Memory B cell (primary cell): Measurements from ENCODE around the gene AUTS2.

Experiments
- ATAC-seq: fragments of 150-1000 bp; cut with Tn5 transposase; 2 replicates; pipeline ENCODE4 v1.10.0; 2021; ENCODE audit warnings: low read depth, mild to moderate bottlenecking, moderate library complexity
- DNase-seq, 2 donors: peaks; one replicate each; pipeline ENCODE4 v3.0.0; 2022; ENCODE audit warnings: low spot score in 2 of 2
- H3K27ac Mint-ChIP-seq: one replicate; pipeline ENCODE4 v1.8.0; 2022; ENCODE audit warnings: mild to moderate bottlenecking, moderate library complexity, mixed read lengths
- H3K27me3 Mint-ChIP-seq: one replicate; pipeline ENCODE4 v1.8.0; 2022; ENCODE audit warnings: mixed read lengths
- H3K36me3 Mint-ChIP-seq: one replicate; pipeline ENCODE4 v1.8.0; 2022; ENCODE audit warnings: mild to moderate bottlenecking, mixed read lengths
- H3K4me1 Mint-ChIP-seq: one replicate; pipeline ENCODE4 v1.8.0; 2022; ENCODE audit warnings: mixed read lengths
- H3K4me3 Mint-ChIP-seq: one replicate; pipeline ENCODE4 v1.8.0; 2022; ENCODE audit warnings: mild to moderate bottlenecking, moderate library complexity, mixed read lengths
- H3K9me3 Mint-ChIP-seq: one replicate; pipeline ENCODE4 v1.8.0; 2022; ENCODE audit warnings: mixed read lengths

Gene AUTS2

DNA sequence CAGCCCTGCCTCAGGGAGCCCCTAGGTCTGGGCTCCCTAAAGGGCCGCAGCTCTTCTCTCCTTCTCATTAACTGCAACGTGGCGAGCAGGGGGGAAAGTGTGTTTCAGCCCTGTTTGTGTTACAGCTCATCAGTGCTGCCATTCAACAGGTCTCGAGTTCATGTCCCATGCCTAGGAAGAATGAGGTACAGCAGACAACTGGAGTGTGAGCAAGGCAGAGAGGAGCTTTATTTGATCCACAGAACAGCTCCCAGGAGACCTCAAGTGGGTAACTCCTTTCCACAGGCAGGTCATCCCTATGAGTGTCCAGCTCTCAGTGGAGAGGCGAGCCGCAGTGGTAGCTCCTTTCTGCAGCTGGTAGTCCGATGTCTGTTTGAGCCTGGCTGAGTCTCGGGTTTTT, 313.1 kb downstream of the AUTS2 start:
- Mint-ChIP-seq H3K4me1 (peaks cover 23% of the 10 kb centered on the region), H3K27ac (no peak overlapping the region), H3K27me3 (no peaks in the 10 kb centered on the region), H3K36me3 (peaks cover 8% of the 10 kb centered on the region), H3K9me3 (no peaks in the 10 kb centered on the region), H3K4me3 (no peak overlapping the region)
- DNase-seq: no peak
- no peak for ATAC-seq

DNA sequence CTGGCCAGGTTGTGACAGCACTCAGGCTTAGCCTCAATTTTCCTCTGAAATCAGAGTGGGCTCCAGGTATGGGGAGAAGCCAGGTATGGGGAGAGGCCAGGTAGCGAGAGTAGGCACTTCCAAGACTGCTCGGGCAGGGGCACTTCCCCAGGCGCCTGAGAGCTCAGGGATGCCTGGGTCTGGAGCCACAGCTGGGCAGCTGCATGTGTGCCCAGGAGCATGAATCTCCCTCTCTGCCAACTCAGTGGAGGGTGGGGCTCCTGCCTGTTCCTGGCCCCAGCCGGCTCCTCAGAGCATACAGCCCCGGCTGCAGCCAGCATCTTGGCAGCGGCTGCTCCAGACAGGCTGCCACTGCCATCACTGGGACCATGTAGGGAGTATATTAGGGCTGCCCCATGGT, 313.9 kb downstream of the AUTS2 start:
- DNase-seq: no peak
- Mint-ChIP-seq H3K9me3 (no peaks in the 10 kb centered on the region), H3K27ac (no peak overlapping the region), H3K36me3 (peaks cover 8% of the 10 kb centered on the region), H3K27me3 (no peaks in the 10 kb centered on the region), H3K4me3 (no peak overlapping the region), H3K4me1 (peaks cover 23% of the 10 kb centered on the region)
- ATAC-seq: no peak

DNA sequence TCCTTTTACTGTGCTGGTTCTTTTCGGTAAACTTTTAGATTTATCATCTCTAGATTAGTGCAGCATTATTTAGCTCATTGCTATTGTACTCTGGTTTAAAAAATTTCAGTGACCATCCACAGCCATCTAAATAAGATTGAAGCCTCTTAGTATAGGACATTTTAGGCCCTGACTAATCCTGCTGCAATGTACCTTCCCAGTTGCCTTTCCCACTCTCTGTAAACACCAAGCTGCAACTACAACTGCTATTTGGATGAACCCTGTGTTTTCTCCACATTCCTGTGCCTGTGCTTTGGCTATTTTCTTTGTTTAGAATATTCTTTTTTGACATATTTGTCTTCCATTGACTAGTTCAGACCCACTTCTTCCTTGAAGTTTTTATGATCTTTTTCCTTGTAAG, 314.6 kb downstream of the AUTS2 start:
- no peak for DNase-seq
- Mint-ChIP-seq H3K36me3 (peaks cover 8% of the 10 kb centered on the region), H3K27ac (no peak overlapping the region), H3K4me3 (no peak overlapping the region), H3K27me3 (no peaks in the 10 kb centered on the region), H3K4me1 (peaks cover 19% of the 10 kb centered on the region), H3K9me3 (no peaks in the 10 kb centered on the region)
- no peak for ATAC-seq

DNA sequence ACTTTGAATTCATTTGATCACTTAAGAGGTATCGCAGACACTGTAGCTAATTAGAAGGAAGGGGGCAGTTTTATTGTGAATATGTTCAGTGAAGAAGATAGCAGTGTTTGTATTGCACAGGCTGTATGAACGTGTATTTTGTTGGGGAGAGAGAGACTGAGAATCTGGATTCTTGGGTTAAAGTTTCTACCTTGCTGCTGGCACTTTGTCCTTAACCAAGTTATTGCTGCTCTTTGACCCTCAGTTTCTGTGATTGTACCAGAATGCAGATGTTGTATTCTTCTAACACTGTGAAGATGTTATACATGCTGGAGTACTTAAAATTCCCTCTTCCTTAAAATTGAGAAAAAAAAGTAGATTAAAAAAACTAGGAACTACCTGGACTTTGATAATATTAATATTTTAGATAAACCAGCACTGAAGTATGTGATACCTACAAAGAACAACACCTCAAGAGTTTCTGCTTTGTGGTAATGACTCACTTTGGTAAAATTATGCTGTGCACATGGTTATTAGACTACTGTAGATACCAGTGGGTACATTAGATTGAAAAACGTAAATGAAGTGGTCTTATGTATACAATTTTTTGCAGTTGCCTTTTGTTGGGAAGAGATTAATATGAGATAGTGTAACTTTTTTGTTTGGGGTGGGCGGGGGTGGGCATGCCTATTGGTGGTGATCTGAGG, 321.3 kb downstream of the AUTS2 start:
- H3K4me3 Mint-ChIP-seq: no peak overlapping the region
- H3K36me3 Mint-ChIP-seq: peaks cover 2% of the 10 kb centered on the region
- H3K9me3 Mint-ChIP-seq: no peaks in the 10 kb centered on the region
- DNase-seq: no peak
- no peak overlapping the region for H3K27ac Mint-ChIP-seq
- H3K27me3 Mint-ChIP-seq: no peaks in the 10 kb centered on the region
- peaks cover 13% of the 10 kb centered on the region for H3K4me1 Mint-ChIP-seq
- ATAC-seq: no peak

DNA sequence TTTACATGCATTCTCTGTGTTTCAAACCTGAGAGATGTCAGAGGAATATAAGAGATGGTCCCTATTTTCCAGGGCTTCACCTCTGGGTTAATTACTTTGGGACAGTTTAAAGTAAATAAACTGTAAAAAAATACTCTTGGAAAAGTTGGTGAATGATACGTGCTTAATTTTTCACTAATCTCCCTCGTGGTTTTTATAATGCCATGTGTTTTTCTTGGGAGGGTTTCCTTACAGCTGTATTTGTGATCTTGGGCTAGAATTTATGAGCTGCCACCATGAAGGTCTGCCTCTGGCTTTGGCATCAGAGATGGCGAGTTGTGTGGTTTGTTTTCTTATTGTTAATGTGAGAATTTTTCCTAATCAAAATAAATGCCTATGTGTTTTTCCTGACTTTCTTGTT, 322.5 kb downstream of the AUTS2 start:
- no peak overlapping the region for H3K4me3 Mint-ChIP-seq
- peaks cover 3% of the 10 kb centered on the region for H3K9me3 Mint-ChIP-seq
- ATAC-seq (no peak), DNase-seq (no peak)
- H3K27ac Mint-ChIP-seq: no peak overlapping the region
- peaks cover 5% of the 10 kb centered on the region for H3K36me3 Mint-ChIP-seq
- peaks cover 13% of the 10 kb centered on the region for H3K4me1 Mint-ChIP-seq
- H3K27me3 Mint-ChIP-seq: no peaks in the 10 kb centered on the region

DNA sequence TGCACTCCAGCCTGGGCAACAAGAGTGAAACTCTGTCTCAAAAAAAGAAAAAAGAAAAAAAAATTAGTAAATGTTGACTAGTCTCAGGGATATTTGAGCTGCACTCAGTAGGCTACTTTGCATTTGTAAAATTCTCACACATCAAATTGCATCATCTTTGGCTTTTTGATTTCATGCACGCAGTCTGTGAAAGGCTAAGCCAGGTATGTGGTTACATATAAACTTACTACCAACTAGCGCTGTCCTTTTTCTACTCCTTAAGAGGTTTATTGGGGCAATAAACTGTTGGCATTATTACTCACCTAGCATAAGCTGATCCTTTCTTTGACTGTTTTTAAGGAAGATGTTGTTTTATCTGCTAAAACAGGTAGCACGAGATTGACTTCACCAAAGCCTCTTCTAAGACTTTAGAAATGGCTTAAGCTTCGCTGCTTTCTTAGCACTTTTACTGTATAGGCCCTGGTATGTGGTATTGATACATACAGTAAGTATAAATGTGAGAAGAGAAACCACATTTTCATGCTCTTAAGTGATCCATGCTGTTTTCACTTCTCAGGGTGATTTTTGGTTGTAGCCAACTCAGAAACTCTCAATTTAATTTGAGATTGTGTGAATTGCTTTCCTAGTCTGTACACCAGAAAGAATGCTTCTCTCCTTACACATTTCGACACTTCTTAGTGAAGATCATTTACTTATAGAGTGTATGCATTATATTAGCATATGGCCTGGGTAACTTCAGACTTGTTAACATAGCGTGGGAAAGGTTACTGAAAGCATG, 323.9 kb downstream of the AUTS2 start:
- ATAC-seq (no peak), DNase-seq (no peak)
- peaks cover 5% of the 10 kb centered on the region for H3K36me3 Mint-ChIP-seq
- no peaks in the 10 kb centered on the region for H3K27me3 Mint-ChIP-seq
- no peak overlapping the region for H3K27ac Mint-ChIP-seq
- H3K9me3 Mint-ChIP-seq: peaks cover 3% of the 10 kb centered on the region
- H3K4me3 Mint-ChIP-seq: no peak overlapping the region
- peaks cover 7% of the 10 kb centered on the region for H3K4me1 Mint-ChIP-seq

DNA sequence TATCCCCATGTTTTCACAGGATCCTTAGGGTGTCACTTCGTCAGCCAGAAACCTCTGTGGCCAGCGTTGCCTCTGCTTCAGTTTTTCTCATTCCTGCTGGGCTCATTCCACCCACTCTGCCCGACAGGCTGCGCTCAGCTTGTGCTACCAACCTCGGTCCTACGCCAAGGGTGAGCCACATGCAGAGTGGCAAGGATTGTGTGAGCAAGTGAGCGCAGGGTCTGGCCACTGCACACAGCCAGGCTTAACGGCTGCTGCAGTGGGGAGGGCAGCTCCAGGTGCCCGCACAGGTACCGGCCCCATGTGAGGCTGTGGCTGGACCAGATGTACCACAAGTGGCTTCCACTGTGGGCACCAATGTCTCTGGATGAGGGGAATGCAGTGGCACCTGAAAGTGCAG, 329.2 kb downstream of the AUTS2 start:
- no peak overlapping the region for H3K4me3 Mint-ChIP-seq
- H3K27me3 Mint-ChIP-seq: no peaks in the 10 kb centered on the region
- H3K4me1 Mint-ChIP-seq: peaks cover 5% of the 10 kb centered on the region
- H3K36me3 Mint-ChIP-seq: peaks cover 8% of the 10 kb centered on the region
- no peak for DNase-seq
- no peak overlapping the region for H3K27ac Mint-ChIP-seq
- peaks cover 3% of the 10 kb centered on the region for H3K9me3 Mint-ChIP-seq
- no peak for ATAC-seq

DNA sequence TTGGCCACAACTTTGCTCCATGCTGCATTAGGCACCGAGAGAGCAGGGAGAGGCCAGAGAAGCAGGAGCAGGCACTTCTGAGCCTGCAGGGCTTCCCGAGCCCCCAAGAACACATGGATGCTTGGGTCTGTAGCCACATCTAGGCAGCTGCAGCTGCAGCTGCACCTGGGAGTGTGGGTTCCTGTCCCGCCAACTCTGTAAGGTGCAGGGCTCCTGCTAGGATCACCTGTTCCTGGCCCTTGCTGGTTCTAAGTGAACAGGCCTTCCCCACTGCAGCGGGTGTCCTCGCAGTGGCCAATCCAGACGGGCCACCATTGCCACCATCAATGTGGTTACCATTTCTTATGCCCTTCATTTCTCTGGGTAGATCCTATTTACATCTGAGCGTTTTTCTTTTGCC, 330.3 kb downstream of the AUTS2 start:
- H3K27ac Mint-ChIP-seq: no peak overlapping the region
- ATAC-seq: no peak
- H3K9me3 Mint-ChIP-seq: peaks cover 3% of the 10 kb centered on the region
- H3K27me3 Mint-ChIP-seq: no peaks in the 10 kb centered on the region
- H3K4me1 Mint-ChIP-seq: peaks cover 3% of the 10 kb centered on the region
- H3K4me3 Mint-ChIP-seq: no peak overlapping the region
- H3K36me3 Mint-ChIP-seq: peaks cover 8% of the 10 kb centered on the region
- DNase-seq: no peak

DNA sequence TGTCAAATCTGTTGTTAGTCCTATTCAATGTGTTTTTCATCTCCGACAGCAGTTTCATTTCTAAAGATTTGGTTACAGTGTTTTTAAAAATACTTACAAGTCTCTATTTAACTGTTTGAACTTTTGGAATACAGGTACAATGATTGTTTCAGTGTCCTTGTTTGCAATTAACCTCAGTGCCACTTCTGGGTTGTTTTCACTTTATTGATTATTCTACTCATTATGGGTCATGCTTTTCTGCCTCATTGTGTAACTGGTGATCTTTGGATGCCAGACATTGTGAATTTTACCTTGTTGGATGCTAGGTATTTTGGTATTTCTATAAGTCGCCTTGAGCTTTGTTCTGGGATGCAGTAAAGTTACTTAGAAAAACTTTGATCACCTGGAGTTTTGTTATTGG, 331.3 kb downstream of the AUTS2 start:
- no peak for DNase-seq
- Mint-ChIP-seq H3K27ac (no peak overlapping the region), H3K27me3 (no peaks in the 10 kb centered on the region), H3K4me1 (peaks cover 3% of the 10 kb centered on the region), H3K9me3 (peaks cover 3% of the 10 kb centered on the region), H3K36me3 (peaks cover 8% of the 10 kb centered on the region), H3K4me3 (no peak overlapping the region)
- ATAC-seq: no peak

DNA sequence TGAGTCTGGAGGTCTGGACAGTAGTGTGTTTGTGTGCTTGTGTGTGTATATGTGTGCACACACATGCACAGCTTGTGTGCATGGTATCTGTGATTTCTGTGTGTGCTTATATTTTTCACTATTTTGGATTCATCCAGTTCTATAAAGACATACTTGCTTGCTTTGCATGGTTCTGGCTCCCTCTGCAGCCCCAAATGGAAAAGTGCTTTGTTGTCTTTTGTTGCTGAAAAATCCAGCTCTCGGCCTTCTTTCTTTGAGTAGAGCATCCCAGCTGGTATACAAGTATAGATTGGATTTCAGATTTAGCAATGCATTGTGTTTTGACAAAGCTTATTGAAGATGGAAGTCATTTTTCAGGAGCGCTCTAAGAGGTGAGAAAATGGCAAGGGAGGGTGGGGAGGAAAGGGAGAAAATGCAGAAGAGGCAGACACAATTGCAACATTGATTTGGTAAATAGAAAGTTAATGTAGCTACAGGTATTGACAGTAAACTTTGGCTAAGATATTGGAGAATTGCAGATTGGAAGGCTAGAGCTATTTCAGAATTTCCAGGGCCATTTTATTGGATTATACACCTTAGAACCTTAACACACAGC, 333.9 kb downstream of the AUTS2 start:
- H3K27ac Mint-ChIP-seq: no peak overlapping the region
- H3K36me3 Mint-ChIP-seq: peaks cover 4% of the 10 kb centered on the region
- peaks cover 10% of the 10 kb centered on the region for H3K4me1 Mint-ChIP-seq
- H3K9me3 Mint-ChIP-seq: no peaks in the 10 kb centered on the region
- no peak overlapping the region for H3K4me3 Mint-ChIP-seq
- no peak for DNase-seq
- no peak for ATAC-seq
- no peaks in the 10 kb centered on the region for H3K27me3 Mint-ChIP-seq

DNA sequence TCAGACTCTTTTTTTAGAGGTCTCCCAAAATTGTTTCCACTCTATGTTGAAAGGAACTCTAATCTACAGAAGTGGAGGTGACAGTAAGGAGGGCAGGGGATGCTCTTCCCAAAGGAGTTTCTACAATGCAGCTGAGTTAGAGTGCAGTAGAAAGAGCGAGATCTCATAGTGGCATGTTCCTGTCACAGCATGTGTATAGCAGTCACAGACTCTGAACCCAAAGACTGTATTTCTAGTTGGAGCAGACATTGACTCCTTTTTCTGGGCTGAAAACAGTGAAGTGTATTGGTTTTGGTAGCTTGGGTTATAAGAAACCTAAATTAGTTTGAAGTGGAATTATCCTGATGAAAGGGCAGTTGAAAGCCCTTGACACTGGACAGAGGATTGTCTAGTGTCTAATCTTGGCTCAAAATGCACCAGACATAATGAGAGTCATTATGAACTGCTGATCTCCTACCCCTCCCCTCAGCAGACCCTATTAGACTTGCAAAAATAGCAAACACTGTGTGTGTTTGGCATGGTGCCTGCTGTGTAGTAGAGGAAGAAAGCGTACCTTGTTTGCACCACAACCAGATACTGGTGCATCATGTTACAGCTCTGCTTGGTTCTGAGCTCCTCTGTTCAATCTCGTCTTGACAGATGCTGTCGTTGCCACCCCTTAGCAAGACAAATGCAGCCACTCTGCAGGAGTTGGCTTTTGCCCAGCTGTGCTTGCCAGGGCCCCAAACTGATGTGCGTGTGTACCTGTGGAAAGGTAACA, 336.0 kb downstream of the AUTS2 start:
- DNase-seq: no peak
- H3K36me3 Mint-ChIP-seq: no peaks in the 10 kb centered on the region
- H3K4me1 Mint-ChIP-seq: peaks cover 9% of the 10 kb centered on the region
- no peaks in the 10 kb centered on the region for H3K9me3 Mint-ChIP-seq
- H3K4me3 Mint-ChIP-seq: no peak overlapping the region
- no peak for ATAC-seq
- no peak overlapping the region for H3K27ac Mint-ChIP-seq
- no peaks in the 10 kb centered on the region for H3K27me3 Mint-ChIP-seq

DNA sequence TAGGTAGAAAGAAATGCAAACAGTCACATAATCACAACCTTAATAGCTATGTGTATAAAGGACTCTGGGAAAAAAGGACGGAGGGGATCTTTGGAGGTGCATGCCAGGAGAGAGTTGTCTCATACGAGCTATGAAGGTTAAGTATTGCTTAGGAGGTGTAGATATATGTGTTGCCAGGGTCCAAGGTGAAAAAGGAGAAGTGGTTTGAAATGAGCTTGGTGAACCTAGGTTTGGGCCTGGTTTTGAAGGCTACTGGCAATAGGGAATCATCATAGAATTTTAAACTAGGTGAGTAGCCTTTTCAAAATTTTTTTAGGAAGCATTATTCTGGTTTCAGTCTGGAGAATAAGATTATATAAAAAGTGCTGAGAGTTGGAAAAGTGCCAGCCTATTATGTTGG, 336.8 kb downstream of the AUTS2 start:
- Mint-ChIP-seq H3K27me3 (no peaks in the 10 kb centered on the region), H3K4me1 (peaks cover 7% of the 10 kb centered on the region), H3K4me3 (no peak overlapping the region), H3K36me3 (no peaks in the 10 kb centered on the region), H3K27ac (no peak overlapping the region), H3K9me3 (no peaks in the 10 kb centered on the region)
- ATAC-seq (no peak), DNase-seq (no peak)

DNA sequence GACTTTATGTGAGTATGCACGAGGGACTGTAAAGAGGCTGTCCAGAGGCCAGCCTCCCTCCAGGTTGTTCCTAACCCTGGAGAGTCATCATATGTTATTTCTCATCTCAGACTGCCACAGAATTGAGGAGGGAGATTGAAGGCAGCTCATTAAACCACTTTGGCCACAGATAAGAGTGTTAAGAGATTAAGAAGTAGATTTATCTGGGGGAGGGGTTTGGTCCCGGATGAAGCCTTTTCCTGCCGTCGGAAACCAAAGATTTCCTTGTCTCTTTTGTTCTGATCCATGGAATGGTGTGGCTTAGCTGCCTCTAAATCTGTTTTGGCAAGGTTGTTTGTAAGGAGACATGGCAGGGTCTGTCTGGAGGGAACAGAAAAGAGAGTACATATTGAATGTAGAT, 338.8 kb downstream of the AUTS2 start:
- H3K4me3 Mint-ChIP-seq: no peak overlapping the region
- DNase-seq (no peak), ATAC-seq (no peak)
- no peaks in the 10 kb centered on the region for H3K27me3 Mint-ChIP-seq
- H3K4me1 Mint-ChIP-seq: peaks cover 22% of the 10 kb centered on the region
- H3K27ac Mint-ChIP-seq: no peak overlapping the region
- no peaks in the 10 kb centered on the region for H3K36me3 Mint-ChIP-seq
- no peaks in the 10 kb centered on the region for H3K9me3 Mint-ChIP-seq

DNA sequence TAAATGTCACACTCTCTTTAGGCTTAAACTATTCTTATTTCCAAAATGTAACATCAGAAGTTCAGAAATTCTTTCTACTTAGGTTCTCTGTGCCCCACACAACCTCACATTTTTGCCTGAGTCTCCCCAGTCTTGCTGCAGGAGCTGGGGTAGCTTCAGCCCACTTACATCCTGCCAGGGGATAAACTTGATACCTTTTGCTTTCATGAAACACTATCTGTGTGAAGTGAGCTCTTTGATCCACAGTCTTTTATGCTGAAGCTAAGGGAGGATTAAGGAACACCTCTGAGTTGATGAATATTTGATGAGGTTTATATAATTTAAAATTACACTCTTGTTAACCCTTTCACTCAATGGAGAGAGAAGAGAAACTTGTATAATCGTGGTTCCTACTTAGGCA, 341.0 kb downstream of the AUTS2 start:
- H3K9me3 Mint-ChIP-seq: no peaks in the 10 kb centered on the region
- no peak overlapping the region for H3K27ac Mint-ChIP-seq
- H3K36me3 Mint-ChIP-seq: no peaks in the 10 kb centered on the region
- peaks cover 22% of the 10 kb centered on the region for H3K4me1 Mint-ChIP-seq
- H3K27me3 Mint-ChIP-seq: no peaks in the 10 kb centered on the region
- H3K4me3 Mint-ChIP-seq: no peak overlapping the region
- DNase-seq (no peak), ATAC-seq (no peak)
